H1 (cell line): ENCODE measurements around the gene SCAI. TPM values are rescaled to one million over a fixed set of nuclear protein-coding genes. Genes with fewer than 3 reads are reported as not detected.

Experiments
- CTCF ChIA-PET: fragments of 300-600 bp; sonication (Branson Sonifier 250); formaldehyde crosslinking; loops from one replicate; lab custom pipeline; 2021; ENCODE audit not compliant: partially characterized antibody; lab: Charles Lee
- POLR2A ChIA-PET: fragments of 300-600 bp; sonication (Branson Sonifier 250); formaldehyde crosslinking; loops from one replicate; lab custom pipeline; 2021; ENCODE audit warnings: inconsistent platforms; ENCODE audit not compliant: partially characterized antibody; lab: Charles Lee
- DNase-seq, 2 experiments: peaks; one replicate each; pipeline versions ENCODE4 v3.0.0 to v3.0.0-alpha.2; 2010 to 2022; ENCODE audit warnings: low spot score in 2 of 2, low read depth in 1 of 2, mixed read lengths in 1 of 2
- FAIRE-seq: peaks from 2 replicates; lab custom pipeline; 2011; peaks lifted over from hg19 to GRCh38; lab: Jason Lieb, UNC
- H2AFZ ChIP-seq: 2 replicates; pipeline ENCODE4 v1.8.1; 2012; ENCODE audit warnings: low read length, inconsistent platforms
- H2AK5ac ChIP-seq: 2 replicates; pipeline ENCODE4 v1.6.1; 2013; ENCODE audit warnings: low read depth, low read length
- H2BK120ac ChIP-seq: replicated peaks from 2 replicates; pipeline ENCODE3; 2013; ENCODE audit warnings: low read depth, low read length, inconsistent platforms
- H2BK12ac ChIP-seq: 2 replicates; pipeline ENCODE4 v1.6.1; 2013; ENCODE audit warnings: low read depth, low read length
- H2BK15ac ChIP-seq: 2 replicates; pipeline ENCODE4 v1.6.1; 2013; ENCODE audit warnings: low read length
- H2BK20ac ChIP-seq: 2 replicates; pipeline ENCODE4 v1.6.1; 2013; ENCODE audit warnings: low read length
- H2BK5ac ChIP-seq: 2 replicates; pipeline ENCODE4 v1.6.1; 2013; ENCODE audit warnings: low read depth, low read length
- H3K14ac ChIP-seq: 2 replicates; pipeline ENCODE4 v1.6.1; 2013; ENCODE audit warnings: inconsistent platforms; ENCODE audit not compliant: insufficient read length
- H3K18ac ChIP-seq: 2 replicates; pipeline ENCODE4 v1.6.1; 2013; ENCODE audit warnings: low read length; ENCODE audit errors: extremely low read depth
- H3K23ac ChIP-seq: 2 replicates; pipeline ENCODE4 v1.6.1; 2013; ENCODE audit warnings: inconsistent platforms; ENCODE audit not compliant: insufficient read length
- H3K23me2 ChIP-seq: 2 replicates; pipeline ENCODE4 v1.6.1; 2013; ENCODE audit warnings: low read depth, low read length
- H3K27ac ChIP-seq: 2 replicates; pipeline ENCODE4 v1.6.1; 2011; ENCODE audit warnings: low read depth, low read length, inconsistent platforms
- H3K27me3 ChIP-seq, 4 experiments: replicated peaks in 1 of 4; 1 replicate in 1 of 4; 2 replicates in 3 of 4; pipeline versions ENCODE4 v1.6.1 to v1.8.1; 2011 to 2013; ENCODE audit warnings: low read length in 3 of 4, mild to moderate bottlenecking in 3 of 4, inconsistent platforms in 2 of 4, mixed read lengths in 2 of 4, moderate library complexity in 1 of 4; ENCODE audit not compliant: control insufficient read depth in 3 of 4, insufficient read depth in 3 of 4; ENCODE audit errors: extremely low read depth in 1 of 4
- H3K36me3 ChIP-seq, 4 experiments: 2 replicates each; pipeline versions ENCODE4 v1.6.1 to v1.8.1; 2011 to 2013; ENCODE audit warnings: mild to moderate bottlenecking in 4 of 4, low read length in 3 of 4, moderate library complexity in 2 of 4, control low read depth in 1 of 4, inconsistent platforms in 1 of 4; ENCODE audit not compliant: insufficient read depth in 4 of 4, control insufficient read depth in 2 of 4
- H3K4ac ChIP-seq: replicated peaks from 2 replicates; pipeline ENCODE3; 2013; ENCODE audit warnings: low read length, low read depth, mixed read lengths, inconsistent platforms; ENCODE audit not compliant: insufficient read length
- H3K4me1 ChIP-seq, 4 experiments: replicated peaks in 1 of 4; 1 replicate in 1 of 4; 2 replicates in 3 of 4; pipeline versions ENCODE4 v1.6.1 to v1.8.1; 2011 to 2013; ENCODE audit warnings: low read length in 3 of 4, inconsistent platforms in 2 of 4, mixed read lengths in 1 of 4; ENCODE audit not compliant: insufficient read depth in 4 of 4, control insufficient read depth in 3 of 4
- H3K4me2 ChIP-seq, 2 experiments: 2 replicates each; pipeline versions ENCODE4 v1.6.1 to v1.8.1; 2011 to 2013; ENCODE audit warnings: low read depth in 2 of 2, low read length in 2 of 2, control low read depth in 1 of 2, inconsistent platforms in 1 of 2, mild to moderate bottlenecking in 1 of 2; ENCODE audit not compliant: insufficient read depth in 1 of 2
- H3K4me3 ChIP-seq, 4 experiments: fragments of 200-600, 300-600 bp in 1 of 4; sonication (generic), shearing (Covaris generic), sonication (Bioruptor Twin) in 1 of 4; 2 replicates each; pipeline versions ENCODE4 v1.5.1 to v1.8.1; 2011 to 2016; ENCODE audit warnings: low read length in 4 of 4, low read depth in 3 of 4, control low read depth in 2 of 4, inconsistent platforms in 2 of 4, mild to moderate bottlenecking in 2 of 4, mixed read lengths in 1 of 4, moderate library complexity in 1 of 4; ENCODE audit not compliant: insufficient read depth in 2 of 4; ENCODE audit errors: extremely low read depth in 1 of 4
- H3K56ac ChIP-seq: replicated peaks from 2 replicates; pipeline ENCODE3; 2013; ENCODE audit warnings: low read depth, mild to moderate bottlenecking, mixed read lengths, low read length, inconsistent platforms; ENCODE audit not compliant: insufficient read length
- H3K79me1 ChIP-seq: 2 replicates; pipeline ENCODE4 v1.6.1; 2013; ENCODE audit warnings: low read depth, low read length, control low read depth
- H3K79me2 ChIP-seq, 2 experiments: 2 replicates each; pipeline versions ENCODE4 v1.6.1 to v1.8.1; 2012 to 2013; ENCODE audit warnings: low read length in 2 of 2, mild to moderate bottlenecking in 2 of 2, inconsistent platforms in 1 of 2; ENCODE audit not compliant: insufficient read depth in 2 of 2, control insufficient read depth in 1 of 2
- H3K9ac ChIP-seq, 4 experiments: replicated peaks in 1 of 4; 1 replicate in 1 of 4; 2 replicates in 3 of 4; pipeline versions ENCODE4 v1.6.1 to v1.8.1; 2011 to 2013; ENCODE audit warnings: low read depth in 3 of 4, low read length in 3 of 4, control low read depth in 2 of 4, mild to moderate bottlenecking in 2 of 4, moderate library complexity in 2 of 4, inconsistent platforms in 1 of 4; ENCODE audit errors: extremely low read depth in 1 of 4
- H3K9me3 ChIP-seq, 2 experiments: 2 replicates each; pipeline versions ENCODE4 v1.6.1 to v1.8.1; 2012 to 2013; ENCODE audit warnings: mild to moderate bottlenecking in 2 of 2, moderate library complexity in 2 of 2, control low read depth in 1 of 2, inconsistent platforms in 1 of 2, low read depth in 1 of 2, low read length in 1 of 2, mixed read lengths in 1 of 2; ENCODE audit not compliant: insufficient read depth in 2 of 2
- H4K20me1 ChIP-seq, 2 experiments: replicated peaks in 1 of 2; 2 replicates each; pipeline versions ENCODE3 to v1.8.1; 2011 to 2013; ENCODE audit warnings: inconsistent platforms in 2 of 2, low read length in 2 of 2, mild to moderate bottlenecking in 1 of 2; ENCODE audit not compliant: insufficient read depth in 2 of 2, control insufficient read depth in 1 of 2
- H4K5ac ChIP-seq: 2 replicates; pipeline ENCODE4 v1.6.1; 2013; ENCODE audit warnings: low read length, low read depth, mixed read lengths, inconsistent platforms; ENCODE audit not compliant: insufficient read length
- H4K8ac ChIP-seq: 2 replicates; pipeline ENCODE4 v1.8.0; 2013; ENCODE audit warnings: mild to moderate bottlenecking, moderate library complexity, low read length, inconsistent platforms; ENCODE audit not compliant: insufficient read depth; ENCODE audit errors: extremely low read depth
- H4K91ac ChIP-seq: replicated peaks from 2 replicates; pipeline ENCODE3; 2013; ENCODE audit warnings: low read length, mixed read lengths, inconsistent platforms; ENCODE audit not compliant: insufficient read length
- BRCA1 ChIP-seq: IDR thresholded peaks from 2 replicates; pipeline ENCODE4 v1.6.1; 2012; ENCODE audit warnings: low read depth, low read length, improper control_type of control experiment
- E2F6 ChIP-seq: IDR thresholded peaks from 2 replicates; pipeline ENCODE4 v1.6.1; 2012; ENCODE audit warnings: inconsistent platforms
- GABPA ChIP-seq: IDR thresholded peaks from 2 replicates; pipeline ENCODE4 v1.6.1; 2011; ENCODE audit warnings: mild to moderate bottlenecking, low read length, moderate library complexity, borderline replicate concordance; ENCODE audit not compliant: insufficient read depth
- GTF2F1 ChIP-seq: IDR thresholded peaks from 2 replicates; pipeline ENCODE4 v1.6.1; 2012; ENCODE audit warnings: low read depth, low read length, improper control_type of control experiment, borderline replicate concordance
- SP4 ChIP-seq: IDR thresholded peaks from 2 replicates; pipeline ENCODE4 v1.6.1; 2012; ENCODE audit warnings: low read length, inconsistent platforms
- WGBS, 2 experiments: shearing (Covaris generic) in 1 of 2; methylation state at CpG; one replicate each; pipeline versions ENCODE4 v1.1.6 to v1.1.7; 2013 to 2015; ENCODE audit warnings: low lambda C conversion rate in 2 of 2, mixed read lengths in 2 of 2, inconsistent platforms in 1 of 2, low coverage in 1 of 2, missing lambda C conversion rate in 1 of 2; ENCODE audit not compliant: insufficient replicate concordance in 2 of 2, insufficient coverage in 1 of 2, insufficient read length in 1 of 2; ENCODE audit errors: extremely low coverage in 1 of 2, missing lambda C conversion rate in 1 of 2; 5-methylcytosine and 5-hydroxymethylcytosine counted together
- polyA plus RNA-seq, 7 experiments: library from polyadenylated mRNA; depleted of rRNA in 3 of 7; stranded (reverse) in 5 of 7; unstranded in 2 of 7; fragments of >200 nt in 5 of 7; fragments of 200-250 nt in 2 of 7; gene quantifications; 1 replicate in 5 of 7; 2 replicates in 1 of 7; 4 replicates in 1 of 7; pipeline versions ENCODE4 v1.2.1 to v1.2.3, GENCODE V29; 2011 to 2013; ENCODE audit warnings: missing spikeins in 2 of 7, mixed read lengths in 2 of 7
- total RNA-seq: library from RNA; stranded (reverse); fragmentation: NEBNext Ultra II Directional; extraction: Animal tissue kit (Norgen Biotek cat#: 25700); gene quantifications from 2 replicates; pipeline ENCODE4 v1.2.1, GENCODE V29; 2021

Gene SCAI
- total and polyA plus RNA-seq, 2 of the 8 experiments (the other 6 are each of a cell fraction or from before 2014, with no cell fraction given), result 6.4 to 19.8 TPM

DNA sequence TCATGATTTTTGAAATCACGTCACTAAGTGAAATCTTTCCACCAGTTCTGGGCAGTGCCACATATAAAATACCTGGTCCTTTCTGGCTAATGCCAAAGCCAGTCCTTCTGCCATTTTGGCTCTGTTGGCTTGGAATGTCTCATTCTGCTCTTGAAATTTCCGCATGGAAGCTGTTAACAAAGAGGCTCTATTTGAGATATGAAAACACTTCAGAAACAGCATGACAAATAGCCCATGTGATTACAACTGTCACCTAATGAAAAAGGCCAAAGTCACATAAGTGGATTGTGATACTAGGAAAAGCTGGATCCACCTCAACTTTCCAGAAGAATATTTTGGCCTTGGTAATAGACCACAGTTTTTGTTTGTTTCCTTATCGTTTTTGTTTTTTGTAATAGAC, 215.2 kb downstream of the SCAI start:
- no peak overlapping the region for H3K9ac ChIP-seq
- no peaks in the 10 kb centered on the region for H3K27me3 ChIP-seq
- H3K18ac ChIP-seq, result no peak overlapping the region

More for the DNA sequence above, 215.2 kb downstream of the SCAI start:
- Histone ChIP-seq H3K79me1 (no peaks in the 10 kb centered on the region), H2BK120ac (no peak overlapping the region), H2AK5ac (no peak overlapping the region), H3K4me2 (no peak overlapping the region), H3K56ac (no peak overlapping the region), H3K23me2 (no peaks in the 10 kb centered on the region), H3K14ac (no peak overlapping the region), H3K27ac (no peak overlapping the region), H3K23ac (no peak overlapping the region), H3K4ac (no peak overlapping the region), H3K4me1 (no peaks in the 10 kb centered on the region), H4K5ac (no peak overlapping the region), H4K20me1 (no peaks in the 10 kb centered on the region), H3K36me3 (peaks cover 0 to 2% (median 0%) of the 10 kb centered on the region in 4 experiments; a peak in 2 of 8 replicates), H3K9me3 (no peaks in the 10 kb centered on the region), H3K4me3 (no peak overlapping the region), H2AFZ (no peak overlapping the region), H2BK20ac (no peak overlapping the region), H4K8ac (no peak overlapping the region), H2BK12ac (no peak overlapping the region), H2BK15ac (no peak overlapping the region), H2BK5ac (no peak overlapping the region), H4K91ac (no peak overlapping the region), H3K79me2 (no peaks in the 10 kb centered on the region)
- CTCF ChIA-PET, result no interaction called here
- DNase-seq (no peak), FAIRE-seq (no peak)
- TF ChIP-seq GTF2F1, result no peak
- TF ChIP-seq BRCA1, result no peak
- TF ChIP-seq SP4, result no peak
- TF ChIP-seq E2F6, result no peak
- no peak for TF ChIP-seq GABPA
- POLR2A ChIA-PET, result no interaction called here
- 83% methylated on average over 3 of the region's 3 CpGs; no CpG with 5 or more reads in 1 of the 2 experiments for WGBS, 2 experiments
